ENCODE results near the gene SEC31A.
A peak's percentile ranks its signal among the peaks of the same experiment; 100 is the strongest.
"Not testable (repeated sequence)": the region's sequence is repeated elsewhere in the genome, so short reads cannot be mapped to it uniquely, and the experiment has no call there.

Gene SEC31A

GRCh38 chr4:82890901-82891706 is at the start of gene SEC31A:
TSS of gene SEC31A (minus strand) at chr4:82891153. CDS start at chr4:82881936, 9,217 bp downstream.
- peak; percentile 89 to 92 for DNase-seq

GRCh38 chr4:82939414-82939813 is 48.5 kb upstream of the SEC31A start:
- no peak for DNase-seq

GRCh38 chr4:82934441-82934840 is 43.5 kb upstream of the SEC31A start:
- DNase-seq = no peak

- no peak for DNase-seq
Observed at GRCh38 chr4:82930848-82931755, 40.1 kb upstream of the SEC31A start.

- DNase-seq = no peak
Observed at GRCh38 chr4:82921795-82922194, 30.8 kb upstream of the SEC31A start.

GRCh38 chr4:82919386-82919785 is 28.4 kb upstream of the SEC31A start:
- DNase-seq = no peak

- DNase-seq = no peak
Observed at GRCh38 chr4:82918091-82918490, 27.1 kb upstream of the SEC31A start.

GRCh38 chr4:82913968-82914367 is 23.0 kb upstream of the SEC31A start:
- DNase-seq = not testable (repeated sequence)

- no peak for DNase-seq
Observed at GRCh38 chr4:82913305-82913704, 22.4 kb upstream of the SEC31A start.

- no peak for DNase-seq
Observed at GRCh38 chr4:82909326-82909725, 18.4 kb upstream of the SEC31A start.

- no peak for DNase-seq
Observed at GRCh38 chr4:82906469-82906868, 15.5 kb upstream of the SEC31A start.

- DNase-seq = peak in 1 of 2 donors; percentile 89
Observed at GRCh38 chr4:82905205-82905604, 14.3 kb upstream of the SEC31A start.

GRCh38 chr4:82903737-82904136 is 12.8 kb upstream of the SEC31A start:
- no peak for DNase-seq

GRCh38 chr4:82901183-82901718 is 10.3 kb upstream of the SEC31A start:
- no peak for DNase-seq

- peak; percentile 94 to 96 for DNase-seq
Observed at GRCh38 chr4:82900411-82901182, 9.6 kb upstream of the SEC31A start, which contains the start of gene THAP9. TSS of gene THAP9 (plus strand) at chr4:82900735. CDS start at chr4:82900803, 68 bp downstream.

GRCh38 chr4:82900066-82900410 is 9.1 kb upstream of the SEC31A start:
- no peak for DNase-seq

GRCh38 chr4:82899374-82900065 is 8.6 kb upstream of the SEC31A start:
- DNase-seq = no peak

GRCh38 chr4:82898322-82899243 is 7.6 kb upstream of the SEC31A start:
- no peak for DNase-seq

- no peak for DNase-seq
Observed at GRCh38 chr4:82896755-82897154, 5.8 kb upstream of the SEC31A start.

GRCh38 chr4:82893942-82894341 is 3.0 kb upstream of the SEC31A start:
- DNase-seq = no peak

GRCh38 chr4:82892467-82892802 is 1.5 kb upstream of the SEC31A start:
- DNase-seq = no peak

Measured in bone marrow (tissue), 2 donors.